Parathyroid adenoma (tissue), 2 donors: ENCODE measurements around the gene SEMA6B.

ENCODE experiments used
- H2AFZ ChIP-seq: fragments of 300-600 bp; sonication (generic); one replicate; pipeline ENCODE4 v1.7.0; 2017; ENCODE audit warnings: antibody characterized with exemption, mild to moderate bottlenecking
- H3K27ac ChIP-seq: fragments of 300-600 bp; sonication (generic); one replicate; pipeline ENCODE4 v1.7.0; 2017
- H3K27me3 ChIP-seq: fragments of 300-600 bp; sonication (generic); one replicate; pipeline ENCODE4 v1.7.0; 2017; ENCODE audit warnings: low read length; ENCODE audit not compliant: control insufficient read depth, insufficient read depth
- H3K36me3 ChIP-seq: fragments of 300-600 bp; sonication (generic); one replicate; pipeline ENCODE4 v1.7.0; 2017; ENCODE audit warnings: low read length; ENCODE audit not compliant: control insufficient read depth, insufficient read depth
- H3K4me1 ChIP-seq: fragments of 300-600 bp; sonication (generic); one replicate; pipeline ENCODE4 v1.7.0; 2017; ENCODE audit warnings: control low read depth
- H3K4me2 ChIP-seq: fragments of 300-600 bp; sonication (generic); one replicate; pipeline ENCODE4 v1.7.0; 2017; ENCODE audit warnings: low read length
- H3K4me3 ChIP-seq: fragments of 300-600 bp; sonication (generic); one replicate; pipeline ENCODE4 v1.7.0; 2017; ENCODE audit warnings: low read depth, low read length
- H3K79me2 ChIP-seq: fragments of 300-600 bp; sonication (generic); one replicate; pipeline ENCODE4 v1.7.0; 2017; ENCODE audit warnings: control low read depth
- H3K9ac ChIP-seq: fragments of 300-600 bp; sonication (generic); one replicate; pipeline ENCODE4 v1.7.0; 2017; ENCODE audit warnings: mild to moderate bottlenecking
- H3K9me3 ChIP-seq: fragments of 300-600 bp; sonication (generic); one replicate; pipeline ENCODE4 v1.7.0; 2017; ENCODE audit warnings: low read length; ENCODE audit not compliant: control insufficient read depth
- TF ChIP-seq, protein P1 (sequence below): fragments of 300-600 bp; sonication (generic); IDR thresholded peaks from one replicate; pipeline ENCODE4 v1.7.0; 2017; ENCODE audit warnings: antibody characterized with exemption, mild to moderate bottlenecking
- donor health status: primary hyperparathyroidism.

The SEMA6B gene

GRCh38 chr19:4537953-4538600, 21.4 kb downstream of the SEMA6B start:
- TF ChIP-seq, protein P1, sequence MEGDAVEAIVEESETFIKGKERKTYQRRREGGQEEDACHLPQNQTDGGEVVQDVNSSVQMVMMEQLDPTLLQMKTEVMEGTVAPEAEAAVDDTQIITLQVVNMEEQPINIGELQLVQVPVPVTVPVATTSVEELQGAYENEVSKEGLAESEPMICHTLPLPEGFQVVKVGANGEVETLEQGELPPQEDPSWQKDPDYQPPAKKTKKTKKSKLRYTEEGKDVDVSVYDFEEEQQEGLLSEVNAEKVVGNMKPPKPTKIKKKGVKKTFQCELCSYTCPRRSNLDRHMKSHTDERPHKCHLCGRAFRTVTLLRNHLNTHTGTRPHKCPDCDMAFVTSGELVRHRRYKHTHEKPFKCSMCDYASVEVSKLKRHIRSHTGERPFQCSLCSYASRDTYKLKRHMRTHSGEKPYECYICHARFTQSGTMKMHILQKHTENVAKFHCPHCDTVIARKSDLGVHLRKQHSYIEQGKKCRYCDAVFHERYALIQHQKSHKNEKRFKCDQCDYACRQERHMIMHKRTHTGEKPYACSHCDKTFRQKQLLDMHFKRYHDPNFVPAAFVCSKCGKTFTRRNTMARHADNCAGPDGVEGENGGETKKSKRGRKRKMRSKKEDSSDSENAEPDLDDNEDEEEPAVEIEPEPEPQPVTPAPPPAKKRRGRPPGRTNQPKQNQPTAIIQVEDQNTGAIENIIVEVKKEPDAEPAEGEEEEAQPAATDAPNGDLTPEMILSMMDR: no peak
- H3K9me3 ChIP-seq: no peaks in the 10 kb centered on the region
- no peaks in the 10 kb centered on the region for H3K79me2 ChIP-seq
- H3K27ac ChIP-seq: no peak overlapping the region
- no peak overlapping the region for H2AFZ ChIP-seq
- H3K9ac ChIP-seq: no peak overlapping the region
- H3K27me3 ChIP-seq: no peaks in the 10 kb centered on the region
- H3K36me3 ChIP-seq: no peaks in the 10 kb centered on the region
- no peak overlapping the region for H3K4me2 ChIP-seq
- no peaks in the 10 kb centered on the region for H3K4me1 ChIP-seq
- no peak overlapping the region for H3K4me3 ChIP-seq

DNA sequence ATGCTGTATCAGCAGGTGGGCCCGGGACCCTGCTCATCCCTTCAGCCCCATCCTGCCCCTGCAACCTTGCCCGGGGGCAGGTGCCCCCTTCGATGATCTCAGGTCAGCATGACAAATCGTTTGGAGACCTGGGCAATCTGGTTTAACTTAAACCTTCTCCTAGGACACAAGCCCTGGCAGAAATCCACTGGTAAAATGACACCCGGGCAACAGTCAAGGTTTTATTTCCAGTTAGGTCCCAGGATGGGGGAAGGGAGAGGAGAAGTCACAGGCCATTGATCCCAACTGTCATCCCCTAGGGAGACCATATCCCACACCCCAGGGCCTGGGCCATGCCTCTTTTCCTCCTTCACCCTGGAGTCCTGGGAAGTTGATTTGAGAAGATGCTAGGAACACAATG, 22.7 kb downstream of the SEMA6B start:
- Histone ChIP-seq H3K79me2 (no peaks in the 10 kb centered on the region), H3K27me3 (no peaks in the 10 kb centered on the region), H3K9ac (no peak overlapping the region), H3K4me2 (no peak overlapping the region), H3K4me1 (no peaks in the 10 kb centered on the region), H3K4me3 (no peak overlapping the region), H3K36me3 (no peaks in the 10 kb centered on the region), H3K9me3 (no peaks in the 10 kb centered on the region), H3K27ac (no peak overlapping the region), H2AFZ (no peak overlapping the region)
- TF ChIP-seq, protein P1: no peak

DNA sequence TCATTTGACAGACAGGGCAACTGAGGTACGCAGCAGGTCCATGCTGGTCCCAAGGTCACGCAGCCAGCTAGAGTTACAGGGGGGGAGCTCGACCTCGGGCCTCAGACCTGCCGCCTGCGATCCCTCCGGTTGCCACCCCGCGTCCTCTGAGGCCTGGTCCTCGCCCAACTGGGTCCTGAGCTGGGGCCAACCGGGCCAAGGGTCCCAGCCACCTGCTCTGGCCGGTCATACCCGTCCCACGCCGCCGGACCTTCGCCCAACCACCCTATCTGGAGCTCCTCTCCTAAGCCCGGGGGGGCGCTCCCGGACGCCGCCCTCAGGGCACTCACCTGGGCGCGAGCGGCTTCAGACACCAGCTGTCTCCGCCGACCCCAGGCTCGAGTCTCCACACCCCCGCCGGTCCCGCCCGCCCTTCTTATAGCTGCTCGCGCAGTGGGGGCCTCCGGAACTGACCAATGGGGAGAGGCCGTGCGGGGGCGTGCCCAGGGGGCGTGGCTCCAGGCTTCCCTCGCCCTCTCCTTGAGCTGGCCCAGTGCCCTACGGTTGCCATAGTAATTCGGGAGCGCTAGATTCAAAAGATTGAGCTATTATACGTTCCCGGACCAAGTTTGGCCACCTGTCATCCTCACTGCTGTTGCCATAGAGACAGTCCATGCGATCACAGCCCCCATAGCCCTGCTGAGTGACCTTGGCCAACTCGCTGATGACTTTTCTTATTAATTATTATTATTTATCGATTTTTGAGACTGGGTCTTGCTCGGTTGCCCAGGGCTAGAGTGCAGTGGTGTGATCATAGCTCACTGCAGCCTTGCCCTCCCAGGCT, 24.4 kb downstream of the SEMA6B start, which contains the start of gene PLIN5:
Gene PLIN5 (minus strand): TSS at position 389 of the 823 bp plus-strand sequence. CDS start 1,150 bp downstream, outside the sequence.
- TF ChIP-seq, protein P1: no peak
- H3K27me3 ChIP-seq: no peaks in the 10 kb centered on the region
- peak within 1 kb of the TSS; percentile 72 for H3K4me2 ChIP-seq
- no peak within 1 kb of the TSS for H3K9ac ChIP-seq
- H3K36me3 ChIP-seq: no peaks in the 10 kb centered on the region
- peak within 1 kb of the TSS; percentile 68 for H2AFZ ChIP-seq
- no peaks in the 10 kb centered on the region for H3K4me1 ChIP-seq
- H3K27ac ChIP-seq: no peak within 1 kb of the TSS
- H3K4me3 ChIP-seq: peak within 1 kb of the TSS; percentile 52
- no peaks in the 10 kb centered on the region for H3K79me2 ChIP-seq
- no peaks in the 10 kb centered on the region for H3K9me3 ChIP-seq

DNA sequence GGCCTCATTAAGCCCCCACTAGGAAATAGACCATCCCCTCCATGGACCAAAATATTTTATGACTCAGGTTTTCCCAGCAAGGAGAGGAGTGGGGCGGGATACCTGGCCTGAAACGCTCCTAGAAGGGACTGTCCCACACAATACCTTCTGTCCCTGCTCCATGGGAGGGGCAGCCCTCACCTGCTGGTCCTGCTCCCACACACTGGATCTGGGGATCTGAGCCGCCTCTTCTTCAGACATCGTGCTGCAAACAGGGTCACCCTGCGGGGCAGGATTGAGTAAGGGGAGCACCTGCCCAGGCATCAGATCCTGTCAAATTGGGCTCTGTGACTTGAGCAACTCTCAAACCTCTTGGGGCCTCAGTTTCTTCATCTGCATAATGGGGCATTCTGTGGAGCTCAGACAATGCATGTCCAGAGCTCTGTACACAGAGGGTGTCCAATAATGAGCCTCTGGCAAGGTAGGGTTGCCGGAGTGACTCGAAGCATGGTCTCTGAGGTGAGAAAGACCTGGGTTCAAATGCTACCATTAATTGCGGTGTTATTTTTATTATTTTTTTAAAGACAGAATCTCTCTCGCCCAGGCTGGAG, 25.6 kb downstream of the SEMA6B start:
- H3K4me1 ChIP-seq: no peaks in the 10 kb centered on the region
- TF ChIP-seq, protein P1: no peak
- no peak overlapping the region for H3K4me3 ChIP-seq
- no peaks in the 10 kb centered on the region for H3K9me3 ChIP-seq
- no peak overlapping the region for H3K27ac ChIP-seq
- H3K9ac ChIP-seq: no peak overlapping the region
- H3K4me2 ChIP-seq: no peak overlapping the region
- no peak overlapping the region for H2AFZ ChIP-seq
- H3K36me3 ChIP-seq: no peaks in the 10 kb centered on the region
- no peaks in the 10 kb centered on the region for H3K27me3 ChIP-seq
- no peaks in the 10 kb centered on the region for H3K79me2 ChIP-seq
